SK-N-SH (cell line): ENCODE results near the gene PIK3R1.

Experiments used
- CTCF ChIP-seq: fragments of 200-600 bp; sonication (generic); IDR thresholded peaks from 2 replicates; pipeline ENCODE4 v1.6.1; 2017; ENCODE audit warnings: antibody characterized with exemption, mild to moderate bottlenecking, moderate library complexity
- IRF3 ChIP-seq: fragments of 150-350 bp; IDR thresholded peaks from 2 replicates; pipeline ENCODE4 v1.6.1; 2016; ENCODE audit warnings: mild to moderate bottlenecking, low read depth, low read length
- MAX ChIP-seq: IDR thresholded peaks from 2 replicates; pipeline ENCODE4 v1.4.0; 2012; ENCODE audit warnings: low read depth
- MXI1 ChIP-seq: IDR thresholded peaks from 2 replicates; pipeline ENCODE4 v1.6.1; 2012; ENCODE audit warnings: mild to moderate bottlenecking, low read depth, low read length, improper control_type of control experiment
- NFIC ChIP-seq: IDR thresholded peaks from 2 replicates; pipeline ENCODE4 v1.4.0; 2012; ENCODE audit warnings: borderline replicate concordance
- POLR2AphosphoS5 ChIP-seq: IDR thresholded peaks from 2 replicates; pipeline ENCODE4 v1.6.1; 2012; ENCODE audit warnings: low read depth, low read length
- RAD21 ChIP-seq: IDR thresholded peaks from 2 replicates; pipeline ENCODE4 v1.6.1; 2012; ENCODE audit warnings: mild to moderate bottlenecking, low read length
- REST ChIP-seq: IDR thresholded peaks from 2 replicates; pipeline ENCODE4 v1.6.1; 2012; ENCODE audit warnings: mild to moderate bottlenecking, low read depth, low read length, moderate library complexity
- SIN3A ChIP-seq: IDR thresholded peaks from 2 replicates; pipeline ENCODE4 v1.6.1; 2012; ENCODE audit warnings: low read depth, mild to moderate bottlenecking, low read length, moderate library complexity, borderline replicate concordance
- TEAD4 ChIP-seq: IDR thresholded peaks from 2 replicates; pipeline ENCODE4 v1.4.0; 2012; ENCODE audit warnings: mild to moderate bottlenecking, borderline replicate concordance; ENCODE audit not compliant: insufficient read depth
- USF2 ChIP-seq: fragments of 150-350 bp; IDR thresholded peaks from 2 replicates; pipeline ENCODE4 v1.6.1; 2017; ENCODE audit warnings: antibody characterized with exemption, low read length, low read depth, borderline replicate concordance

- TF ChIP-seq CTCF = no peak
- no peak for TF ChIP-seq MXI1
- no peak for TF ChIP-seq NFIC
- TF ChIP-seq RAD21 = no peak
- no peak for TF ChIP-seq USF2
- no peak for TF ChIP-seq TEAD4
- no peak for TF ChIP-seq IRF3
- no peak for TF ChIP-seq REST
- no peak for TF ChIP-seq SIN3A
- no peak for TF ChIP-seq POLR2AphosphoS5
- TF ChIP-seq MAX = no peak
Measured at GRCh38 chr5:68265822-68266395, 50.4 kb downstream of the PIK3R1 start.
